DMS53 (cell line): ENCODE data around the gene ASPN.
"Not testable (repeated sequence)": the region's sequence is repeated elsewhere in the genome, so short reads cannot be mapped to it uniquely, and the experiment has no call there.

Source experiments
- DNase-seq: peaks from one replicate; lab custom pipeline; 2025; lab: John Stamatoyannopoulos, UW

ASPN gene

DNA sequence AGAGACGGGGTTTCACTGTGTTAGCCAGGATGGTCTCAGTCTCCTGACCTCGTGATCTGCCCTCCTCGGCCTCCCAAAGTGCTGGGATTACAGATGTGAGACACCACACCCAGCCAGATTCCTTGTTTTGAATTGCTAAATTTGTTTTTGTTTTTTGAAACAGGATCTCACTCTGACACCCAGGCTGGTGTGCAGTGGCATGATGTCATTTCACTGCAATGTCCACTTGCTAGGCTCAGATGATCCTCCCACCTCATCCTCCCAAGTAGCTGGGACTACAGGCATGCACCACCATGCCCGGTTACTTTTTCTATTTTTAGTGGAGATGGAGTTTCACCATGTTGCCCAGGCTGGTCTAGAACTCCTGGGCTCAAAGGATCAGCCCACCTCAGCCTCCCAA is 71.1 kb downstream of the ASPN start:
- DNase-seq, result not testable (repeated sequence)

DNA sequence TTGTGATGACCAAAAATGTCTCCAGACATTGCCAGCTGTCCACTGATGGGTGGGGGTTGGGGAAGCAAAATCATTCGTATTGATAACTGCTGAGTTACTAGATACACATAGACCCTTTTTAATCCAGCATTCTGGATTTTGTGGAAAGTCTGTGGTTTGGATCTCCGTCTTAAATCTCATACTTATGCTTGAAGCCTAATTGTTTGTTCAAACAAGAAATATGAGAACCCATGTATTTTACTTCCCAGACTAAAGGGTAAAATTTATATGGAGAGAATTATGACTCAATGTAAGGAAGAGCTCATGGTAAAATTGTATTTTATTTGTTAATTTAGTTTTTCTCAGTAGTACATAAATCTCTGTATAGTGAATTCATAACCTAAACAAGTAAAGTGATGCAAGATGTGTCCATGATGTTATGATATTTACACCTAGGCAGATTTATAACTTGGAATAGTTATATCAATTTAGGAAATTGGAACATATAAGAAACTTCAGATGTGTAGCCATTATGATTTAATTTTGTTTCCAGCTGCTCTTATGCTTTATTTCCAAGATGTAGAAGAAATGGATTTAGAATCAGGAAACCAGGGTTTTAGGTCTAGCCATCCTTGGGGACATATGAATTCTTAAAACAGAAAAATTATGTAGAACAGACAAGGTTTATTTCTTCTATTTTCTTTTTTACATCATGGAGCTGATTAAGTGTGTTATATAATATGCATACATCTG is 73.4 kb downstream of the ASPN start:
- DNase-seq, result no peak

DNA sequence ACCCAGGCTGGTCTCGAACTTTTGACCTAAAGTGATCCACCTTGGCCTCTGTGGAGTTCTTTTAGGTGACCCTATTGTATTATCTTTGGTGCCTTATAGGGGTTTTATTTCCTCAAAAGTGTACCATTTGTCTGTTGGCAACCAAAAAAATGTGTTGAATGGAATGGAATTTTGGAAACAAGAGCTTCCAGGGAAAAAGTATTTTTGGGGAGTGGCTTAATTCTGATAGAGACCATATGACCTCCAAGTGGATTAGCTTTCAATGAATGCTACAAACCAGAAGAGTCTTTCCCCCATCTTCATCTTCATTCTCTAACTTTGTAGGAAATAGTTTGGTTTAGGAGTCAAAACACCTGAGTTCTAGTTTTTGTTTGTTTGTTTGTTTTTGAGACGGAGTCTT is 74.5 kb downstream of the ASPN start:
- no peak for DNase-seq

DNA sequence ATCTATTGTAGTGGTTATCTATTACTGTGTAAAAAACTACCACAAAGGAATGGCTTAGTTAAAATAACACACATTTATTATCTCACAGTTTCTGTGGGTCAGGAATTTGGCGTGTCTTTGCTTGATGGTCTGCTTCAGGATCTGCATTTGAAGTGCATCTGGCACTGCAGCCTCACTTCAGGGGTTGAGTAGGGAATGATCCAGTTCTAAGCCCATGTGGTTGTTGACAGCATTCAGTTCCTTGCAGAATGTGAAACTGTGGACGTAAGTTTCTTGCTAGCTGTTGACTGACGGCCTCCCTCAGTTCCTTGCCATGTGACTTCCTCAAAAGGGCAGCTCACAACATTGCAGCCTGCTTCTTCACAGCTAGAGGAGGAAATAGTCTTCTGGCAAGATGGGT is 75.8 kb downstream of the ASPN start:
- no peak for DNase-seq
